Measurements from ENCODE around the gene WDR54.

DNA sequence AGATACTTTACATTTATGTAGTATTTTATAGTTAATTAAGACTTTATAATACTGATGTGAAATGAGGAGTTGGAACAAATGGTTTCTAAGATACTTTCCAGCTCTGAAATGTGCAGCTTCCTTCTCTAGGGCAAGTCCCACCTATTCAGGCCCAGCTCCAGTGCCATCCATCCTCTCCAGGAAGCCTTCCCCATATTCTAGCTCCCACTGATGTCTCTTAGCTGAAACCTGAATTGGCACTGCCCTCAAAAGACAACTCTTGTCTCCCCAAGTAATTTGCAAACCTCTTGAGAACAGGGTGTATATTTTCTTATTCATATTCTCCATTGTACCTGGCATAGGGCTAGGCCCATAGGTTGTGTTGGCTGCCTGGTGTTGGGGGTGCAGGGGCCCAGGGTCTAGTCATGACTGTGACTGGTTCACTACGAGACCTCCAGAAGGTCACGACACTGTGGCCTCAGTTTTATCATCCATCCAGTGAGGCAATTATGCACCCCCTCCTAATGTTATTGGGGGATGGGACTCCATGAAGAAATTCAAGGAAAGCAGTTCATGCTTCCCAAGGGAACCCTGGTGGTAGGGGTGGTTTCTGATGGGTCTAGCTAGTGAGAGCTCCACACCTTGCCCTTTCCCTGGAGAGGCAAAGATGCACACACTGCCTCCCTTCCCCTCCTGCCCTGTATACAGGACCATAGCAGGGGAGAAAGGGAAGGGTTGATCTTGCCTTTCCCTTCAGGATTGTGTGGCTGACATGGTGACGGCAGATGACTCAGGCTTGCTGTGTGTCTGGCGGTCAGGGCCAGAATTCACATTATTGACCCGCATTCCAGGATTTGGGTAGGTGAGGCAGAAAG is 2.8 kb downstream of the WDR54 start:
- no peak for TF ChIP-seq CTCF (IDR thresholded peaks at IDR 0.05)
- TF ChIP-seq POLR2A (IDR thresholded peaks at IDR 0.05) = no peak

Data from adrenal gland (tissue), 5 donors.